ENCODE results near the gene VAPB.
"Not testable (repeated sequence)": the region's sequence is repeated elsewhere in the genome, so short reads cannot be mapped to it uniquely, and the experiment has no call there.

The VAPB gene

DNA sequence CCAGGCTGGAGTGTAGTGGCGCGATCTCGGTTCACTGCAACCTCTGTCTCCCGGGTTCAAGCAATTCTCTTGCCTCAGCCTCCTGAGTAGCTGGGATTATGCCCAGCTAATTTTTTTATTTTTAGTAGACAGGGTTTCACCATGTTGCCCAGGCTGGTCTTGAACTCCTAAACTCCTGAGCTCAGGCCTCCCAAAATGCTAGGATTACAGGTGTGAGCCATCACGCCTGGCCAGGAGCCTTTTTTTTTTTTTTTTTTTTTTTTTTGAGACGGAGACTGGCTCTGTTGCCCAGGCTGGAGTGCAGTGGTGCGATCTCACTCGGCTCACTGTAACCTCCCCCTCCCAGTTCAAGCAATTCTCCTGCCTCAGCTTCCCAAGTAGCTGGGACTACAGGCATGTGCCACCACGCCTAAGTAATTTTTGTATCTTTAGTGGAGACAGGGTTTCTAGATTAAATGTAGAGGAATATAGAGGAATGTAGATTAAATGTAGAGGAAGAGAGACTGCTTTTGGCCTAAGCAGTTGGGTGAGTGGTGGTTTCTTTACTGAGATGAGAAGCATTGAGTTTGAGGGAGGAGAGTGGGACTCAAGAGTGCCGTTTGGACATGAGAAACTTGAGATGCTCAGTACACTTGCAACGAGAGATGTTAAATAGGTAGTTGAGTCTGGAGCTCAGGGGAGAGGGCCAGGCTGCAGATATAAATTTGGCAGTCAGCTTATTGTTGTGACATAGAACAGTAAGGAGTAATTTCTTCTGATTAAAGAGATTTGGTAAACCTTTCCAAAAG lies 16.7 kb downstream of the VAPB start:
- no peaks in the 10 kb centered on the region for H3K27me3 ChIP-seq
- H3K9me3 ChIP-seq = peaks cover 9% of the 10 kb centered on the region
- TF ChIP-seq Cebpa-rat (IDR thresholded peaks at IDR 0.05) = no peak
- peaks cover 83% of the 10 kb centered on the region for H4K20me1 ChIP-seq
- H3K4me3 ChIP-seq = no peak overlapping the region
- peaks cover 18% of the 10 kb centered on the region for H3K36me3 ChIP-seq
- peak overlapping the region; percentile 23; the same call in 1 of the 2 replicates for H3K4me2 ChIP-seq
- H3K27ac ChIP-seq = no peak overlapping the region
- no peak overlapping the region; the same call in 1 of the 2 replicates for H3K9ac ChIP-seq
- peaks cover 36% of the 10 kb centered on the region for H3K4me1 ChIP-seq

DNA sequence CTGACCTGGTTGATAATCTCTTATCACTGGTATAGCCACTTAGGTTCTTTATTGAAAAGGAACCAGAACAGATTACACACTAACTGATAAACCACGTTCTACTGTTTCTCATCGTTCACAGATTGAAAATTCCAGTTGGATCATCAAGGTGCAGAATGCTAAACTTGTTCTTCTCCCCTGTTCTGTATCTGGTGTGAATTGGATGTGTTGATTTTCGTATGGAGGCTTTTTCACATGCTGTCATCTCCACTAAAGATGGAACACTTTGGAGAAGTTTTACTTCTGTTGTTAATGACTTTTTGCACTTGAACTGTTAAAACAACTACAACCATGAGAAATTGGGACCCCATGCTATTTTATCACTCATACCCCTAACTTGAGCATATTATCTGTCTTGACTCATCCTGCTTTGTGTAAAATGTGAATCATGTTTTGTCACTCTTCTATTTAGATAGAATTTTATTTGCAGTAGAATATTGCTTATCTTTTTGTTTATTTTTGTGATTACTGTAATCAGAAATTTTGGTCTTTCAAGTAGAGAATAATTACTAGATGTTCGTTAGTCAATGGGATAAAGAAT lies 17.5 kb downstream of the VAPB start:
- Histone ChIP-seq H3K27ac (no peak overlapping the region), H4K20me1 (peaks cover 75% of the 10 kb centered on the region), H3K27me3 (no peaks in the 10 kb centered on the region)

GRCh38 chr20:58407201-58407873 lies 18.3 kb downstream of the VAPB start:
- Histone ChIP-seq H3K4me3 (no peak overlapping the region), H4K20me1 (peaks cover 66% of the 10 kb centered on the region), H3K4me1 (peaks cover 20% of the 10 kb centered on the region), H3K9ac (no peak overlapping the region), H3K36me3 (peaks cover 34% of the 10 kb centered on the region), H3K27me3 (no peaks in the 10 kb centered on the region), H3K27ac (no peak overlapping the region), H3K4me2 (no peak overlapping the region), H3K9me3 (peaks cover 25% of the 10 kb centered on the region)
- no peak for TF ChIP-seq Cebpa-rat (IDR thresholded peaks at IDR 0.05)

More for the DNA sequence above, 17.5 kb downstream of the VAPB start:
- peaks cover 28% of the 10 kb centered on the region for H3K4me1 ChIP-seq
- peaks cover 17% of the 10 kb centered on the region for H3K9me3 ChIP-seq
- no peak overlapping the region; the same call in 1 of the 2 replicates for H3K9ac ChIP-seq
- H3K4me3 ChIP-seq = no peak overlapping the region
- no peak for TF ChIP-seq Cebpa-rat (IDR thresholded peaks at IDR 0.05)
- peaks cover 27% of the 10 kb centered on the region for H3K36me3 ChIP-seq
- no peak overlapping the region for H3K4me2 ChIP-seq

DNA sequence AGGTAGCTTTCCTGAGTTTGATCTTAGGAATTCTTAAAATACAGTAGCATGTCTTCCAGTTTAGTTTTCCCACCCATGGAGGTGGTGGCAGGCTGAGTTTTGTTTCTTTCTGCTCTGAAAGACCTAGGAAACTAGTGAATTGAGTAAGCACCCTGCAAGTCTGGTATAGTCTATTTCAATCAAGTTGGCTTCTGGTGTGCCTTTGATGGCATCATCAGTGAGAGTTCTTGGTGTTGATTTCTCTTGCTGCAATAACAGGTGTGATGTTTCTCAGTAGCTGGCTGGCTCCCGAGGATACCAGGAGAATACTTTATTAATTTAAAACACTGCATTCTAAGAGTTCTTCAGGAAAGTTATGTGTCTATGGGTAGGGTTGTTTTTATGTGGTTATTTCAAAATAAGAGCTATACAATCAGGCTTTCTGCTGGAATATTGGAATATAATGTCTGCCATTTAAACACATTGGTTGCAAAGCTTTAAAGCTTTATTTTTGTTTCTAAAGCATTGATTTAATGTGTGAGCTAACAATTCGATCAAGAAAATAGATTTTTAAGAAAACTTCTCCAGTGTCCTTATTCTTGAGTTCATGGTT lies 19.0 kb downstream of the VAPB start:
- Histone ChIP-seq H3K27ac (no peak overlapping the region), H3K9me3 (peaks cover 31% of the 10 kb centered on the region), H3K4me1 (peaks cover 13% of the 10 kb centered on the region), H3K27me3 (no peaks in the 10 kb centered on the region), H3K9ac (no peak overlapping the region), H3K36me3 (peaks cover 34% of the 10 kb centered on the region), H3K4me2 (no peak overlapping the region), H4K20me1 (peaks cover 59% of the 10 kb centered on the region), H3K4me3 (no peak overlapping the region)
- no peak for TF ChIP-seq Cebpa-rat (IDR thresholded peaks at IDR 0.05)

DNA sequence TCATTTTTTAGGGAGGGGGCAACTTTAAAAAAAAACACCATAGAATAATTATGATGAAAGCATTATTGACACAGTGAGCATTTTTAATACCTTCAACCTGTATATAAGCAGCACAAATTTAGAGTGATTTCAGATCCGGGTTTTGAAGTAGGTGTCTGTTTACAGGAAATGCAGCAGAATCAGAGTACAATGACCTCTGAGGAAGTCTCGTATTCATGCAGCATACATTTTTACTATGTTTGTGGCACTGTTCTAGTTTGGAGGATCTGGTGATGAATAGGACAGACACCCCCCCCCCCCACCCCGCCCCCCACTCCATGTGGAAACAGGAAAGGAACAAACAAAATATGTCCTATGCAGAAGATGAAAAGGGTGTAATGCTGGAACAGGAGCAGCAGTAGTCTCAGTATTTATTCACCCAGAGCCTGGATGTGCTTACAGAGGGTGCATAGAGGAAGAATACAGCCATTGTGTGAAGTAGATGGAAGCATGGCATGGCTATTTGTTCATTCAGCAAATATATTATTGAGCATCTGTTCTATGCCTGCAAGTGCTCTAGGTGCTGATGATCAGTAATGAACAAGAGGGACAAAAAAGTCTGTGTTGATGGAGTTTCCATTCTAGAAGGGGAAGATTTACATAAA lies 19.7 kb downstream of the VAPB start:
- Histone ChIP-seq H4K20me1 (peaks cover 52% of the 10 kb centered on the region), H3K9me3 (peaks cover 31% of the 10 kb centered on the region), H3K4me2 (no peak overlapping the region), H3K36me3 (peaks cover 32% of the 10 kb centered on the region), H3K27ac (no peak overlapping the region), H3K4me3 (no peak overlapping the region), H3K27me3 (no peaks in the 10 kb centered on the region), H3K4me1 (peaks cover 10% of the 10 kb centered on the region), H3K9ac (no peak overlapping the region)
- TF ChIP-seq Cebpa-rat (IDR thresholded peaks at IDR 0.05) = no peak

DNA sequence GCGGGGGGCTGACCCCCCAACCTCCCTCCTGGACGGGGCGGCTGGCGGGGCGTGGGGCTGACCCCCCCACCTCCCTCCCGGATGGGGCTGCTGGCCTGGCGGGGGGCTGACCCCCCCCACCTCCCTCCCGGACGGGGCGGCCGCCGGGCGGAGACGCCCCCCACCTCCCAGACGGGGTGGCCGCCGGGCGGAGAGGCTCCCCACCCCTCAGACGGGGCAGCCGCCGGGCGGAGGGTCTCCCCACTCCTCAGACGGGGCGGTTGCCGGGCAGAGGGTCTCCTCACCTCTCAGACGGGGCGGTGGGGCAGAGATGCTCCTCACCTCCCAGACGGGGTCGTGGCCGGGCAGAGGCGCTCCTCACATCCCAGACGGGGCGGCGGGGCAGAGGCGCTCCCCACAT lies 25.2 kb downstream of the VAPB start:
- not testable (repeated sequence) for H3K9ac ChIP-seq, H3K4me2 ChIP-seq, H3K27ac ChIP-seq, H3K4me1 ChIP-seq, H3K4me3 ChIP-seq, H3K27me3 ChIP-seq
- H3K9me3 ChIP-seq = peaks cover 36% of the 10 kb centered on the region
- peaks cover 42% of the 10 kb centered on the region for H3K36me3 ChIP-seq
- peaks cover 43% of the 10 kb centered on the region for H4K20me1 ChIP-seq

DNA sequence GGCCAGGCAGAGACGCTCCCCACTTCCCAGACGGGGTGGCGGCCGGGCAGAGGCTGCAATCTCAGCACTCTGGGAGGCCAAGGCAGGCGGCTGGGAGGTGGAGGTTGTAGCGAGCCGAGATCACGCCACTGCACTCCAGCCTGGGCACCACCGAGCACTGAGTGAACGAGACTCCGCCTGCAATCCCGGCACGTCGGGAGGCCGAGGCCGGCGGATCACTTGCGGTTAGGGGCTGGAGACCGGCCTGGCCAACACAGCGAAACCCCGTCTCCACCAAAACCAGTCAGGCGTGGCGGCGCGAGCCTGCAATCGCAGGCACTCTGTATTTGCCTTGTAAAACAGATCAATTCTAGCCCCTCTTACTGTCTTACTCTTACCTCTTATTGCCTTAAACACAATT lies 25.8 kb downstream of the VAPB start:
- not testable (repeated sequence) for H3K9ac ChIP-seq, H3K4me1 ChIP-seq, H3K27ac ChIP-seq, H3K4me3 ChIP-seq, H3K4me2 ChIP-seq, H3K27me3 ChIP-seq
- peaks cover 48% of the 10 kb centered on the region for H4K20me1 ChIP-seq
- peaks cover 48% of the 10 kb centered on the region for H3K36me3 ChIP-seq
- peaks cover 36% of the 10 kb centered on the region for H3K9me3 ChIP-seq

DNA sequence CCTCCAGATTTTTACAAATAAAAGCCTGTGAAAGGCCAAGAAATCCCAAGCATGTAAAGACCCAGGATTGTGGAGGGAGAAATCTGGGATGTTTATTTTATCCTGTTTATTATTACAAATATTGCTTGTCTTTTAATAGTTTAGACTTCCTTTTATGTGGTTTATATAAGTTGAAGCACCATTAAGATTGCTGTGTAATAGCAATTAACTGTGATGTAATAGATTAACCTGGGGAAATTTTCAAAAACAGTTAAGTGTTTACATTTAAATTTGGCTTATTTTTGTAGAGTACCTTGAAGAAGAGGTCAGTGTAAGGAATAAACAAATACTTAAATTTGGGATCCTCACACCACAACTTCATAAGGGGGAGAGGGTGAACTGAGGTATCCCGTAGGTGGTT lies 27.0 kb downstream of the VAPB start:
- Histone ChIP-seq H3K36me3 (peaks cover 48% of the 10 kb centered on the region), H3K9ac (no peak overlapping the region), H4K20me1 (peaks cover 61% of the 10 kb centered on the region), H3K27ac (no peak overlapping the region), H3K4me3 (no peak overlapping the region), H3K27me3 (no peaks in the 10 kb centered on the region), H3K4me2 (no peak overlapping the region), H3K9me3 (peaks cover 23% of the 10 kb centered on the region), H3K4me1 (peaks cover 7% of the 10 kb centered on the region; the same call in 1 of the 2 replicates)
- no peak for TF ChIP-seq Cebpa-rat (IDR thresholded peaks at IDR 0.05)

DNA sequence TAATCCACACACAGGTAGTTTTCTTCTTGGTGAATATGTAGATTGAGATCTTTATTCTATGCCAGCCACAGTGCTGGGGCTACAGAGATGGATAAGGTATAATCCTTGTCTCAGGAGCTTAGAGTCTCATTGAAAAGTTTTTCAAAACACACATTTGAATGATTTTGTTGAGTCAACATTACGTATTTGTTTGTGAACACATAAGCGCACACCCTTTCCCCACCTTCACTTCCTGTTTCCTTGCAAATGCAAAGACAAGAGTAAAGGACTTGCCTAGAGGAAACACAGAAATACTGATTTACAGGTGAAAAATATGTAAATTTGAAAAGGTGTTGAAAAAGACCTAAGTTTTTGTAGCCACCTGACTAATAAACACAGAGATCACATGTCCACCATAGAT lies 27.8 kb downstream of the VAPB start:
- Histone ChIP-seq H3K36me3 (peaks cover 48% of the 10 kb centered on the region), H3K4me3 (no peak overlapping the region), H3K9ac (no peak overlapping the region), H4K20me1 (peaks cover 69% of the 10 kb centered on the region), H3K4me1 (peaks cover 7% of the 10 kb centered on the region; the same call in 1 of the 2 replicates), H3K27me3 (no peaks in the 10 kb centered on the region), H3K4me2 (no peak overlapping the region), H3K9me3 (peaks cover 15% of the 10 kb centered on the region), H3K27ac (no peak overlapping the region)
- no peak for TF ChIP-seq Cebpa-rat (IDR thresholded peaks at IDR 0.05)
